ENCODE measurements around the gene USP34.

- TF ChIP-seq NFIC (IDR thresholded peaks at IDR 0.05) = no peak
- TF ChIP-seq FOXM1 (IDR thresholded peaks at IDR 0.05; ENCODE audit: borderline replicate concordance, low read depth) = no peak
- TF ChIP-seq REST (IDR thresholded peaks at IDR 0.05; ENCODE audit: low read depth) = no peak
- no peak for TF ChIP-seq USF1 (IDR thresholded peaks at IDR 0.05)
- no peak for TF ChIP-seq ZBTB7A (IDR thresholded peaks at IDR 0.05; ENCODE audit: low read depth)
- TF ChIP-seq RAD21 (IDR thresholded peaks at IDR 0.05; ENCODE audit: low read depth) = no peak
- TF ChIP-seq EP300 (IDR thresholded peaks at IDR 0.05; ENCODE audit: borderline replicate concordance) = no peak
- TF ChIP-seq CEBPB (IDR thresholded peaks at IDR 0.05) = no peak
- TF ChIP-seq YY1 (IDR thresholded peaks at IDR 0.05; ENCODE audit: low read depth) = no peak
- no peak for TF ChIP-seq EGR1 (IDR thresholded peaks at IDR 0.05)
- no peak for TF ChIP-seq TCF12 (IDR thresholded peaks at IDR 0.05; ENCODE audit: low read depth)
- TF ChIP-seq MAX (IDR thresholded peaks at IDR 0.05) = no peak
- TF ChIP-seq TAF1 (IDR thresholded peaks at IDR 0.05; ENCODE audit: low read depth) = no peak
- TF ChIP-seq TEAD4 (IDR thresholded peaks at IDR 0.05) = no peak
Measured at GRCh38 chr2:61328707-61329251, 142.1 kb downstream of the USP34 start.

All from Ishikawa (cell line).